NCI-H510A (cell line): ENCODE measurements around the gene GRM4.

Experiments used
- DNase-seq: peaks from one replicate; lab custom pipeline; 2025; lab: John Stamatoyannopoulos, UW

GRM4 gene

GRCh38 chr6:34106421-34106820 is 39.5 kb downstream of the GRM4 start:
- no peak for DNase-seq

- DNase-seq, result no peak
These were observed 41.3 kb downstream of the GRM4 start for GRCh38 chr6:34104628-34105027.

- no peak for DNase-seq
These were observed 41.7 kb downstream of the GRM4 start for GRCh38 chr6:34104186-34104585.

- no peak for DNase-seq
These were observed 42.6 kb downstream of the GRM4 start for GRCh38 chr6:34103321-34103720.

GRCh38 chr6:34102696-34103095 is 43.2 kb downstream of the GRM4 start:
- no peak for DNase-seq

- no peak for DNase-seq
These were observed 43.7 kb downstream of the GRM4 start for GRCh38 chr6:34102099-34102656.

- no peak for DNase-seq
These were observed 45.1 kb downstream of the GRM4 start for GRCh38 chr6:34100788-34101187.

GRCh38 chr6:34099878-34100277 is 46.0 kb downstream of the GRM4 start:
- no peak for DNase-seq

- no peak for DNase-seq
These were observed 47.6 kb downstream of the GRM4 start for GRCh38 chr6:34098045-34098936.

- no peak for DNase-seq
These were observed 49.1 kb downstream of the GRM4 start for GRCh38 chr6:34096814-34097213.

- no peak for DNase-seq
These were observed 49.7 kb downstream of the GRM4 start for GRCh38 chr6:34096193-34096592.

- peak; percentile 85 for DNase-seq
These were observed 50.1 kb downstream of the GRM4 start for GRCh38 chr6:34095741-34096140.

GRCh38 chr6:34095136-34095505 is 50.8 kb downstream of the GRM4 start:
- peak; percentile 62 for DNase-seq

GRCh38 chr6:34094474-34095135 is 51.3 kb downstream of the GRM4 start:
- DNase-seq, result peak; percentile 95

- no peak for DNase-seq
These were observed 51.9 kb downstream of the GRM4 start for GRCh38 chr6:34093854-34094430.

- DNase-seq, result no peak
These were observed 52.7 kb downstream of the GRM4 start for GRCh38 chr6:34093206-34093605.

GRCh38 chr6:34092631-34093030 is 53.3 kb downstream of the GRM4 start:
- DNase-seq, result no peak

- DNase-seq, result no peak
These were observed 55.0 kb downstream of the GRM4 start for GRCh38 chr6:34090935-34091334.

- DNase-seq, result no peak
These were observed 55.4 kb downstream of the GRM4 start for GRCh38 chr6:34090529-34090928.

- DNase-seq, result no peak
These were observed 59.3 kb downstream of the GRM4 start for GRCh38 chr6:34086558-34086957.

- DNase-seq, result no peak
These were observed 60.3 kb downstream of the GRM4 start for GRCh38 chr6:34085453-34086170.
